Activated CD8-positive, alpha-beta memory T cell treated with anti-CD3 and anti-CD28 coated beads, Interleukin-2, amount 50 U/mL, for 24 hours (primary cell): ENCODE results near the gene ELOVL3.
"Not testable (repeated sequence)": the region's sequence is repeated elsewhere in the genome, so short reads cannot be mapped to it uniquely, and the experiment has no call there.

ENCODE experiments used
- DNase-seq: peaks from one replicate; pipeline ENCODE4 v3.0.0-alpha.2; 2020; ENCODE audit errors: extremely low read depth

The ELOVL3 gene, protein sequence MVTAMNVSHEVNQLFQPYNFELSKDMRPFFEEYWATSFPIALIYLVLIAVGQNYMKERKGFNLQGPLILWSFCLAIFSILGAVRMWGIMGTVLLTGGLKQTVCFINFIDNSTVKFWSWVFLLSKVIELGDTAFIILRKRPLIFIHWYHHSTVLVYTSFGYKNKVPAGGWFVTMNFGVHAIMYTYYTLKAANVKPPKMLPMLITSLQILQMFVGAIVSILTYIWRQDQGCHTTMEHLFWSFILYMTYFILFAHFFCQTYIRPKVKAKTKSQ

DNA sequence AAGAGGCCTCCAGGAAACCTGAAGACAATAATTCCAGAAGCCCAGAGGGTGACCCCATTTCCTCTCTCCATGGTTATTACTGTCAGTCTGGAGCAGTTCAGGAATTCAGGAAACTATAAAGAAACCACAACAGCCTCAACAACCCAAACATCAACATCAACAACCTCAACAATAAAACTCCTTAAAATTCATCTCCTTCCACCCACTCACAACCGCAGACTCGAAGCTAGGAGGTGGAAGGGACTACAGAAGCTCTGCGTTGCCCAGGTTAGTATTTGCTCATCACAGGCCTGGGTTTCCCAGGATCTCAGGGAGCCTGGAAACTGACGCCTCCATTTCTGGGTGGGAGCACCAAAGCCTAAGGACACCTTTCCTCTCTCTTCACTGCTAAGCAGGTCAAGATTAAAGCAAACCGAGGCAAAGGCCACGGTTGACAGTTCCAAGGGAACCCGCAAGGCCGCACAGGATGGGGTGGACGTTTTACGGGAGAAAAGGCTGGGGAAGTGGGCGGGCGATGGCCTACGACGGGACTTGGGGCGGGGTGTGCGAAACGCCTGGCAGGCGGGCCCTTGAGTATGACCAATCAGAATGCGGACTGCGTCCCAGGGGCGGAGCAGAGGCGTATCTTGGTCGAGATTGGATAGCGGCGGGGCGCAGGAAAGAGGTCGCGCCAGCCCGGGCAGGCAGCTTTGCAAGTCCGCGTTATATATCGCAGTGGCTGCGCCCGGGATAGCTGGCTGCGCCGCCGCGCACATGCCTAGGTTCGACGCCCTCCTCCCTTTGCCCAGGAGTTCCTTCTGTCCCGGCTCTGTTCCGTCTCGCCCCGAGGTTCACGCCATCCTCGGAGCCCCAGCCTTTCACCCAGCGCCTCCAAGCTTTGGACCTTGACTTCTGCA is at the start of gene ELOVL3:
ELOVL3 (plus strand) TSS at position 654 of the 896 bp plus-strand sequence. CDS start 250 bp downstream, outside the sequence.
- peak; percentile 70 for DNase-seq

DNA sequence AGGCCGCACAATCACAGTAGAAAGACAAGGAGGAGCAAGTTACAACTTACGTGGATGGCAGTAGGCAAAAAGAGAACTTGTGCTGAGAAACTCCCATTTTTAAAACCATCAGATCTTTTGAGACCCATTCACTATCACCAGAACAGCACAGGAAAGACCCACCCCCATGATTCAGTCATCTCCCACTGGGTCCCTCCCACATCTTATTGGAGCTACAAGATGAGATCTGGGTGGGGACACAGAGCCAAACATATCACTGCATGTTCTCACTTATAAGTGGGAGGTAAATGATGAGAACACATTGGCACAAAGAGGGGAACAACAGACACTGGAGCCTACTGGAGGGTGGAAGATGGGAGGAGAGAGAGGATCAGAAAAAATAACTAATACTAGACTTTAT is 41.5 kb upstream of the ELOVL3 start:
- DNase-seq: no peak

DNA sequence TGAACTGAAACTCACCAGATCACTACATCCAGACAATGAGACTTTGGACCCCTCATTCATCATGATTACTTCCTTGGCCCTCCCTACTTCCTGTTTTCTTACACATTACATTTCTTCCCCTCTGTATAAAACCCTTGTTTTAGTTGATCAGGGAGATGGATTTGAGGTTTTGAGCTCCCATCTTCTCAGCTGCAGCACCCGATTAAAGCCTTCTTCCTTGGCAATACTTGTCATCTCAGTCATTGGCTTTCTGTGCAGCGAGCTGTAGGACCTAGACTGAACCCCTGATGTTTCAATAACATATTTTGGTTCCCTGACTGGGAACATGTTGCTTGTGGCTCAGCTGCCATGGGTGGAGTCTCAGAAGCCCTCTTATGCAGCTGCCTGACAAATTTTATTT is 40.8 kb upstream of the ELOVL3 start:
- no peak for DNase-seq

DNA sequence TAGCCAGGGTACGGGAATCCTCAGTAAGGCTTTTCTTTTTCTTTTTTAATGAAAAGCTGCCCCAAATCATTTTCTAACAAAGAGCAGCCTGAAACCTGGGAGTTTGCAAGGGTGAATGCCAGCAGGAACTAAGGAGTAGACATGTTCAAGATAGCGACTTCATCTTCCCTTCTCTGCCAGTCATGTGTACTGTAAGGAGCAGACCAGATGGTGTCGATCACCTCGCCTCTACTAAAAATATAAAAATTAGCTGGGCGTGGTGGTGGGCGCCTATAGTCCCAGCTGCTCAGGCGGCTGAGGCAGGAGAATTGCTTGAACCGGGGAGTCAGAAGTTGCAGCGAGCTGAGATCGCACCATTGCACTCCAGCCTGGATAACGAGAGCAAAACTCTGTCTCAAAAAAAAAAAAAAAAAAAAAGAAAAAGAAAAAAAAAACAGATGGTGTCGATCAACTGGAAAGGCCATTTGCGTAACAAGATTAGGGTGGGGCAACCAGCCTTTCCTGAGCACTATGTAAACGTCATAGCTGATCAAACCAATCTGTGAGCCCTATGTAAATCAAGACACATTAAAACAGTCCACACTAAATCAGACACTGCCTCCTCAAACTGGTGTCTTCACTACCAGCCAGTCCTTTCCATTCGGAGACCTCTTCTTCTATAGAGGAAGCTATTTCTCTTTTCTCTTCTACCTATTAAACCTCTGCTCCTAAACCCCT is 40.1 kb upstream of the ELOVL3 start:
- no peak for DNase-seq

DNA sequence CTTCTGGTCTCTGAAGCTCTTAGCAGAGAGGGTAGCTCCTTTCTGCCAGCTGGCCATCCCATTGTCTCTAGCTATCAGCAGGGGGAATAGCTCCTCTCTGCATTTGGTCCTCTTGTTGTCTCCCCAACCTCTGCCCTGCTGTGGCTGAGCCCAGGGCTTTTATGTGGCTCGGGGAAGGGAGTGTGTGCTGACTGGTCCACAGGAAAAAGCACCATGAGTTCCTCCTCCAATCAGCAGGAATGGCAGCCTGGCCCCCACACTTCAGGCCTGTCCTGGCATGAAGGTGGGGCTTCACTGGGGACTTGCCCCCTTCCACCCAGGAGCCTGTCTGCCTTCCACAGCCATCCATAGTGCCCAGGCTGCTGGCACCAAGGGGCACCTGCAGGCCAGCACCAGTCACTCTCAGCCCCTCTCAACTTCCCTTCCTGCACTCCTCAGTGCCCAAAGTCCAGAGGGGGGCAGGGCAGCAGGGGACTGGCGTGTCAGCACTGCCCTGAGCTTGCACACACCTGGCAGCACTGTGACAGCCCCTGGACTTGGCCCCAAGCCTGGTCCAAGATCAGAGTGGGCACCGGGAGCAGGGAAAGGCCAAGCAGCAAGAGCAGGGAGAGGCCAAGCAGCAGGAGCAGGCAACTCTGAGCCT is 37.7 kb upstream of the ELOVL3 start:
- no peak for DNase-seq

DNA sequence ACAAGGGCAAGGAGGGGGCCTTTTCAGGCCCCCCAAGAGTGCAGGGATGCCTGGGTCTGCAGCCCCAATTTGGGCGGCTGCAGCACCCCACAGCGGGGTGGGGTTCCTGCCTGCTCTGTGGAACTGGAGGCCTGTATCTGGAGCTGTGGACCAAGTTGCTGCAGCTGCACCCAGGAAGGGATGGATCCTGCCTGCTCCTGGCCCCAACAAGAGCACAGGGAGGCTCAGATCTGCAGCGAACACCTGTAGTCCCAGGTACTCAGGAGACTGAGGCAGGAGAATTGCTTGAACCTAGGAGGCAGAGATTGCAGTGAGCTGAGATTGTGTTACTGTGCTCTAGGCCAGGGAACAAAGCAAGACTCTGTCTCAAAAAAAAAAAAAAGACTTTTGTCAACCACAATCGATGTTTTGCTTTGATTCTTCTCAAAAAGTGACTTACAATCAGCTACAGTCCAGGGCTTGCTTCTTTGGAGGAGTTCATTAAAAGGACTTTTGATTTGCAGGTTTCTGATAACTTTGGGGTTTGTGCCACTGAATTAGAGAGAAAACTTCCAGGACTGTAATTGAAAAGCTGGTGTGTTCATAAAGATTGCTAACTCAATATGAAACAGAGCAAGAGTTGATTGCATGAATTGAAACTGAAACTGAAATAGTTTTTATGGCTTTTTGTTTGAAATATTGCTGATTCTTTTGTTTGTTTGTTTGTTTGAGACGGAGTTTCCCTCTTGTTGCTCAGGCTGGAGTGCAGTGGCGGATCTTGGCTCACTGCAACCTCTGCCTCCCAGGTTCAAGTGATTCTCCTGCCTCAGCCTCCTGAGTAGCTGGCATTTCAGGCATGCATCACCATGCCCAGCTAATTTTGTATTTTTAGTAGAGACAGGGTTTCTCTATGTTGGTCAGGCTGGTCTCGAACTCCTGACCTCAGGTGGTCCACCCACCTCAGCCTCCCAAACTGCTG is 36.9 kb upstream of the ELOVL3 start:
- not testable (repeated sequence) for DNase-seq

DNA sequence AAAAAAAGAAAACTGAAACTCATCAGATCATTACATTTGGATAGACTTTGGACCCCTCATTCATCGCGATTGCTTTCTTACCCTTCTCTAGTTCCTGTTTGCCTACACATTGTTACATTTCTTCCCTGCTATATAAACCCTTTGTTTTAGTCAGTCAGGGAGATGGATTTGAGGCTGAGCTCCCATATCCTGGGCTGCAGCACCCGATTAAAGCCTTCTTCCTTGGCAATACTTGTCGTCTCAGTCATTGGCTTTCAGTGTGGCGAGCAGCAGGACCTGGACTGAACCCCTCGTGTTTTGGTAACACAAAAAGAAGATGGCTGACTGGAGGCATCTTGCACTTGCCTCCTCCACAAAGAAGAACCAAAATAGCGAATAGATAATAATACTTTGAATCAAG is 34.1 kb upstream of the ELOVL3 start:
- DNase-seq: no peak

DNA sequence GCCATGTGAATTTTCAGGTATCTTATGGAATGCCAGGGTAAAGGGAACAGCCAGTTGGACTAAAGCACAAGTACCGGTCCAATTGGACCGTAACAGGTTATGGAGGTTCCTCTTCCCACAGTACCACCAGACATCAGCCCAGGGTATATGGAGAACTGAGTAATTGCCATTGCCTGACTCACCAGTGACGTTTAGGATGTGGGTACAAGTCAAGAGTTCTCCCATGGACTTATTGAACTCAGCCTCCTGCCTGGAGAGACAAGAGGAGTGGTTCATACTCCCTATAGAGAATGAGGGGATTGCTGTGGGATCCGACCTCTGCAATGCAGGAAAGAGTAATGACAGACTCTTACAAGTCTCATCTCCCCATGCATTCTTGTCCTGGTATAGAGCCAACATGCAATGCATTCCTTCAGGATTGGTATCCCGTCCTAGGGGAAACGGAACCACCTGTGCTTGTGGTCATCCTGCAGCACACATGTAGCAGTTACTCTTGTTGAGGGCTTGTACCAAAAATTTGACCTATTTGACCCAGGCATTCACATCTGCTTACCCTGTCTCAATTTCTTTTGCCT is 30.7 kb upstream of the ELOVL3 start:
- DNase-seq: no peak

DNA sequence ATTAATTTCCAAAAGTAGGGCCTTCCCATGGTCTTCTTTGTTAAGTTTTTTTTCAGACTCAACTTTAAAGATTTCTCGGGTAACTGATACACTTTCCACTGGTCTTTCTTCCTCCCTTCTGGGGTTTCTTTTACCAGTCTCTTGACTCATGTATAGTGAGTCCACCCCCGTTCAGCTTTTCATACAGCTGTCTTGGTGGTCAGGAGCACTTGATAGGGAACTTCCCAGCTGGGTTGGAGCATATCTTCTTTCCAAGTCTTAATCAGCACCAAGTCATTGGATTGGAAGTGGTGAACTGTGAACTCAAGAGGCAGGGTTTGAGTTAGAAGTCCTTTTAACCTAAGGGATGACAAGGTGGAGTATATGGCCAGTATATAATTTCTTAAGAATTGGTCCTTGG is 29.2 kb upstream of the ELOVL3 start:
- no peak for DNase-seq

DNA sequence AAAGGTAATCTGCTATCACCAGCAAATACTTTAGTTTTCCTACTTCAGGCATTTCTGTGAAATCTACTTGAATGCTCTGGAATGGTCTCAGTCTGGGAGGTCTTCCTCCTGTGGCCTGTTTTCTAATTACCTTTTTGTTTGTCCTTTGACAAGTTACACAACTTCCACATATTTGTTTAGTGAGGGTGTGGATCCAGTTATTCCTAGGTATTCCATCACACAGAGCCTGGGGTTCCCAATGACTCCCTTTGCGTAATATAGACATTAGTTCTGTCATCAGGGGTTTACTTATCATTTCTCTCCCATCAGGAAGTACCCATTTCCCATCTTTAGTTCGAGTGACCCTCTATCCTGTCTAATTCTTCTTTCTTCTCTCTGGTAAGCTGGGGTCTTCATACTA is 28.1 kb upstream of the ELOVL3 start:
- DNase-seq: no peak

DNA sequence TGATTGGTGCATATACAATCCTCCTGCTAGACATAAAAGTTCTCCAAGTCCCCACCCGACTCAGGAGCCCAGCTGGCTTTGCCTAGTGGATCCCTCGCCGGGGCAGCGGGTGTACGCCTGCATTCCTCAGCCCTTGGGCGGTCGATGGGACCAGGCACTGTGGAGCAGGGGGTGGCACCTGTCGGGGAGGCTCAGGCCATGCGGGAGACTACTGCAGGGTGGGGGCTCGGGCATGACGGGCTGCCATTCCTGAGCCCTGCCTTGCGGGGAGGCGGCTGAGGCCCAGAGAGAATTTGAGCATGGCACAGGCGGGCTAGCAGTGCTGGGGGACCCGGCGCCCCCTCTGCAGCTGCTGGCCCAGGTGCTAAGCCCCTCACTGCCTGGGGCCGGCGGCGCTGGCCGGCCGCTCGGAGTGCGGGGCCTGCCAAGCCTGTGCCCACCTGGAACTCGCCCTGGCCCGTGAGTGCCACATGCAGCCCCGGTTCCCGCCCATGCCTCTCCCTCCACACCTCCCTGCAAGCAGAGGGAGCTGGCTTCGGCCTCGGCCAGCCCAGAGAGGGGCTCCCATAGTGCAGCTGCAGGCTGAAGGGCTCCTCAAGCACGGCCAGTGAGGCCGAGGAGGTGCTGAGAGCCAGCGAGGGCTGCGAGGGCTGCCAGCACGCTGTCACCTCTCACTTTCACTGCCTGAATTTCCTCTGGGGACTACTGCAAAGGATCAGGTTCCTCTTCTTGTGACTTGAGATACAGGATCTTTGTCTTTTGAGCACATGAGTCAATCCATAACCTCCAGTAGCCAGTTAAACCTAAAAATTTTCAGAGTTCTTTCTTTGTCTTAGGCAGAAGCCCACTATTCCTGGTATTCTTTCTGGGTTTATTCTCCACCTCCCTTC is 25.1 kb upstream of the ELOVL3 start:
- DNase-seq: no peak

DNA sequence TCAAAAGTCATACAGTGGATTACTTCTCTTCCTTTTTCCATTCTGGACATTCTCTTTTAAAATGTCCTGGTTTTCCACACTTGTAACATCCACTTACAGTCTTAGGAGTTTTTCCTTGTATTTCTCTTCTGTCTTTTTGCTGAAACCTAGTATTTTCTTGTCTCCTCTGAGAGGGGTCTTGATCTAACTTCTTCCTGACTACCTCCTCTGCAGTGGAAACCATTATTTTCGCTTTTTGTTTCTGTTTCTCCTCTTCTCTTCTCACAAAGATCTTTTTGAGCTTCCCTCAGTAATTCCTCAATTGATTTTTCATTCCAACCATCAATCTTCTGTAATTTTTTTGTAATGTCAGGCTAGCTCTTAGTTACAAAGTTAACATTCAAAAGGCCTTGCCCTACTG is 23.7 kb upstream of the ELOVL3 start:
- DNase-seq: no peak

DNA sequence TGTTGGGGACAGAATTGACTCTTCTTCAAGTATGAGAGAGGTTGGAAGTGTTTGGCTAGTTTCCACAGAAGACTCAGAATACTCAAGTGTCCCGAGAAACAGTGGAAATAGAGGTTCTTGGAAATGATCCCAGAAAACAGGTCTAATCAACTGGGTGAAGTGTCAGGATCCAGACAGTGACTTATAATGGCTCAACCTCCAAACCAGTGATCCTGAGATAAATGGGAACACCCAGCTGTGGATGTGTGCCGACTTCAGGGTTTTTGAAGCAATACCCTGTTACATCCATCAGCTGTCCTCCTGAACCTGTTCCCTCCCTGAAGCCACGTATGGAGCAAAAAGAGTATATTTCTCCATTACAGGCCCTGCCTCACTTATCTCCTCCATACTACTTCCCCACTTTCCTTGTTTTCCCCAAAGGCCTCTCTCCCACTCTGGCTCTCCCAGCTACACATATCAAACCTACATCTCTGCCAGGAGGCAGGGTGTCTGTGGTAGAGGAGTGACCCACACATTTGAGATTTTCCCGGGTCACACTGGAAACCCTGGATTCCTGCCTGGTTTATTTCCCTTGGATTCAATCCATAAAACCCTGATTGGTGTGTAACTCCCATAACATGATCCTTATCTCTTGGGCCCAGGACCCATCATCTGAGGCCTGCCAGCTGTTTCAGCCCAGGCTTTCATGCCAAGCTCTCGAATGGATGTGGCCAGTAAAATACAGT is 17.6 kb upstream of the ELOVL3 start:
- no peak for DNase-seq

DNA sequence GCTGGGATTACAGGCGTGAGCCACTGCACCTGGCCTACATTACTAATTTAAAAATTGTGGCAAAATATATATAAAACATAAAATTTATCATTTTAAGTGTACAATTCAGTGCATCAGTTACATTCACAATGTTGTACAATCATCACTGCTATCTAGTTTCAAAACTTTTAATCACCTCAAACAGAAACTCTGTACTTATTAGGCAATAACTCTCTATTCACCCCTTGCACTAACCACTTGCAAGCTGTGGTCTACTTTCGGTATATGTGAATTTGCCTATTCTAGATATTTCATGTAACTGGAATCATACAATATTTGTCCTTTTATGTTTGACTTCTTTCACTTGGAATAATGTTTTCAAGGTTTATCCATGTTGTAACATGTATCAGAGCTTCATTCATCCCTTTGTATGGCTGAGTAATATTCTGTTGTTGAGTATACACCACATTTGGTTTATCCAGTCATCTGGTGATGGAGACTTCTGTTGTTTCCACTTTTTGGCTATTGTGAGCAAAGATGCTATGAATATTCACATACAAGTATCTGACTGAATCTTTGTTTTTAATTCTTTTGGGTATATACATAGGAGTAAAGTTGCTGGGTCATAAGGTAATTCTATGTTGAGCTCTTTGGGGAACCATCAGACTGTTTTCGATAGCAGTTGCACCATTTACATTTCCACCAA is 14.3 kb upstream of the ELOVL3 start:
- no peak for DNase-seq

DNA sequence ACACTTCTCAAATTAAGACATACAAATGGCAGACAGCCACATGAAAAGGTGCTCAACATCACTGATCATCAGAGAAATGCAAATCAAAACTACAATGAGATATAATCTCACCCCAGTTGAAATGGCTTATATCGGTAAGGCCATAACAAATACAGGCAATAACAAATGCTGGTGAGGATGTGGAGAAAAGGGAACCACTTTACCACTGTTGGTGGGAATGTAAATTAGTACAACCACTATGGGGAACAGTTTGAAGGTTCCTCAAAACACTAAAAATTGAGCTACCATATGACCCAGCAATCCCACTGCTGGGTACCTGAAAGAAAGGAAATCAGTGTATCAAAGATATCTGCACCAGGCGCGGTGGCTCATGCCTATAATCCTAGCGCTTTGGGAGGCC is 12.5 kb upstream of the ELOVL3 start:
- DNase-seq: not testable (repeated sequence)

DNA sequence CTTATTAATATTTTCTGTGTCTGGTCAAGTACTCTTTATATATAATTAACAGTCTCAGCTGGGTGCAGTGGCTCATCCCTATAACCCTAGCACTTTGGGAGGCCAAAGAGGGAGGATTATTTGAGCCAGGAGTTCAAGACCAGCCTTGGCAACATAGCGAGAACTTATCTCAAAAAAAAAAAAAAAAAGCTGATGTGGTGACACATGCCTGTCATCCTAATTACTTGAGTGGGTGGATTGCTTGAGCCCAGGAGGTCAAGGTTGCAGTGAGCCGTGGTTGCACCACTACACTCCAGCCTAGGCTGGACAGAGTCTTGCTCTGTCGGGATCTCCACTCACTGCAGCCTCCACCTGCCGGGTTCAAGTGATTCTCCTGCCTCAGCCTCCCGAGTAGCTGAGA is 6.7 kb upstream of the ELOVL3 start:
- no peak for DNase-seq

DNA sequence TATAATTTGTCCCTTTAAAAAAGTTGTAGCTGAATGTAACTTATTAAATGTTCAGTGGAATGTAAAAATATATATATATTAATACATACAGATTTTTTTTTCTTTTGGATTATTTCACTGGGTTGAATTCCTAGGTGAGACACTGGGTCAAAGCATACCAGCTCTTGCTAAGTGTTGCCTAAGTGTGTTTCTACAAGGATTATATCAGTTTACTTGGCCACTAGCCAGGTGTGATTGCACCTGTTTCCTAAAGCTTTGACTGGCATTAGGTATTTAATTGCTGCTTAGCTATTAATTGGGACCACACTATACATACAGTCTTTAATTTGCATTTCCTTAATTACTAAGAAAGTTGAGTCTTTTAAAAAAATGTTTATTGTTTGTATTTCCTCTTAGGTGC is 5.5 kb upstream of the ELOVL3 start:
- DNase-seq: no peak

DNA sequence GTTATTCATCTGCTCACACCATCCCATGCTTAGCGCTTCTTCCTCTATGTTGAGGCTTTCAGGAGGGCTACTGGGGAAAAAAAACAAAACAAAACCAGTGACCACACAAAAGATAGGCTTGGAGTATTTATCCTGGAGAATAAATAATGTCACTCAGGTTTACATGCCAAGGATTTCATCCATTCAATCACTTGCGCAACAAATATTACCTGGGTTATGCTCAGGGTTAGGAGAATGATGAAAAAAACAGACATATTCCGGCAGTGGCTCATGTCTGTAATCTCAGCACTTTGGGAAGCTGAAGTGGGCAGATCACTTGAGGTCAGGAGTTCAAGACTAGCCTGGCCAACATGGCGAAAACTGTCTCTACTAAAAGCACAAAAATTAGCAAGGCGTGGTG is 3.3 kb upstream of the ELOVL3 start:
- DNase-seq: no peak
